SK-N-SH (cell line): ENCODE data around the gene IQSEC1.

Experiments
- CTCF ChIP-seq: fragments of 200-600 bp; sonication (generic); IDR thresholded peaks from 2 replicates; pipeline ENCODE4 v1.6.1; 2017; ENCODE audit warnings: antibody characterized with exemption, mild to moderate bottlenecking, moderate library complexity
- EP300 ChIP-seq, 2 experiments: IDR thresholded peaks; 2 replicates each; pipeline versions ENCODE4 v1.4.0 to v1.6.1; 2012; ENCODE audit warnings: borderline replicate concordance in 1 of 2, low read depth in 1 of 2, low read length in 1 of 2
- EZH2phosphoT487 ChIP-seq: fragments of 200-600 bp; sonication (generic); IDR thresholded peaks from 2 replicates; pipeline ENCODE4 v1.6.1; 2017; ENCODE audit warnings: low read depth, mixed run types, mild to moderate bottlenecking, antibody characterized with exemption, moderate library complexity, borderline replicate concordance
- GABPA ChIP-seq: IDR thresholded peaks from 2 replicates; pipeline ENCODE4 v1.4.0; 2012; ENCODE audit warnings: low read depth, mild to moderate bottlenecking
- IRF3 ChIP-seq: fragments of 150-350 bp; IDR thresholded peaks from 2 replicates; pipeline ENCODE4 v1.6.1; 2016; ENCODE audit warnings: mild to moderate bottlenecking, low read depth, low read length
- MAX ChIP-seq: IDR thresholded peaks from 2 replicates; pipeline ENCODE4 v1.4.0; 2012; ENCODE audit warnings: low read depth
- NRF1 ChIP-seq: IDR thresholded peaks from 2 replicates; pipeline ENCODE4 v1.6.1; 2012; ENCODE audit warnings: low read depth, mild to moderate bottlenecking, low read length
- RFX5 ChIP-seq: IDR thresholded peaks from 2 replicates; pipeline ENCODE4 v1.6.1; 2012; ENCODE audit warnings: mild to moderate bottlenecking, improper control_type of control experiment, low read length
- USF2 ChIP-seq: fragments of 150-350 bp; IDR thresholded peaks from 2 replicates; pipeline ENCODE4 v1.6.1; 2017; ENCODE audit warnings: antibody characterized with exemption, low read length, low read depth, borderline replicate concordance
- TF ChIP-seq, protein P1 (sequence below): IDR thresholded peaks from 2 replicates; pipeline ENCODE4 v1.6.1; 2012; ENCODE audit warnings: mild to moderate bottlenecking, low read depth, low read length, moderate library complexity

- TF ChIP-seq CTCF (no peak), EZH2phosphoT487 (no peak), MAX (no peak), USF2 (no peak), EP300 (IDR thresholded peaks at IDR 0.05; ENCODE audit: borderline replicate concordance in 1 of 2, low read depth in 1 of 2, low read length in 1 of 2) (no peak), GABPA (no peak), NRF1 (no peak), RFX5 (no peak), IRF3 (no peak)
- TF ChIP-seq, protein P1, sequence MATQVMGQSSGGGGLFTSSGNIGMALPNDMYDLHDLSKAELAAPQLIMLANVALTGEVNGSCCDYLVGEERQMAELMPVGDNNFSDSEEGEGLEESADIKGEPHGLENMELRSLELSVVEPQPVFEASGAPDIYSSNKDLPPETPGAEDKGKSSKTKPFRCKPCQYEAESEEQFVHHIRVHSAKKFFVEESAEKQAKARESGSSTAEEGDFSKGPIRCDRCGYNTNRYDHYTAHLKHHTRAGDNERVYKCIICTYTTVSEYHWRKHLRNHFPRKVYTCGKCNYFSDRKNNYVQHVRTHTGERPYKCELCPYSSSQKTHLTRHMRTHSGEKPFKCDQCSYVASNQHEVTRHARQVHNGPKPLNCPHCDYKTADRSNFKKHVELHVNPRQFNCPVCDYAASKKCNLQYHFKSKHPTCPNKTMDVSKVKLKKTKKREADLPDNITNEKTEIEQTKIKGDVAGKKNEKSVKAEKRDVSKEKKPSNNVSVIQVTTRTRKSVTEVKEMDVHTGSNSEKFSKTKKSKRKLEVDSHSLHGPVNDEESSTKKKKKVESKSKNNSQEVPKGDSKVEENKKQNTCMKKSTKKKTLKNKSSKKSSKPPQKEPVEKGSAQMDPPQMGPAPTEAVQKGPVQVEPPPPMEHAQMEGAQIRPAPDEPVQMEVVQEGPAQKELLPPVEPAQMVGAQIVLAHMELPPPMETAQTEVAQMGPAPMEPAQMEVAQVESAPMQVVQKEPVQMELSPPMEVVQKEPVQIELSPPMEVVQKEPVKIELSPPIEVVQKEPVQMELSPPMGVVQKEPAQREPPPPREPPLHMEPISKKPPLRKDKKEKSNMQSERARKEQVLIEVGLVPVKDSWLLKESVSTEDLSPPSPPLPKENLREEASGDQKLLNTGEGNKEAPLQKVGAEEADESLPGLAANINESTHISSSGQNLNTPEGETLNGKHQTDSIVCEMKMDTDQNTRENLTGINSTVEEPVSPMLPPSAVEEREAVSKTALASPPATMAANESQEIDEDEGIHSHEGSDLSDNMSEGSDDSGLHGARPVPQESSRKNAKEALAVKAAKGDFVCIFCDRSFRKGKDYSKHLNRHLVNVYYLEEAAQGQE = no peak
Observed at GRCh38 chr3:12909710-12910109, 163.5 kb downstream of the IQSEC1 start.
